Neural progenitor cell (in vitro differentiated cells): Measurements from ENCODE around the gene ZDHHC4. TPM values are rescaled to one million over a fixed set of nuclear protein-coding genes. Genes with fewer than 3 reads are reported as not detected.

Source experiments
- DNase-seq: peaks from one replicate; pipeline ENCODE4 v3.0.0-alpha.2; 2016; ENCODE audit warnings: low spot score
- H2AFZ ChIP-seq: fragments of 200-600 bp; sonication (generic); replicated peaks from 2 replicates; pipeline ENCODE4 v1.6.1; 2016; ENCODE audit warnings: antibody characterized with exemption
- H3F3A ChIP-seq: fragments of 200-600 bp; sonication (generic); 2 replicates; pipeline ENCODE4 v1.6.1; 2016; ENCODE audit warnings: antibody characterized with exemption, low read depth
- H3K27ac ChIP-seq: fragments of 200-600 bp; sonication (generic); 2 replicates; pipeline ENCODE4 v1.5.1; 2016; ENCODE audit warnings: mild to moderate bottlenecking
- H3K27me3 ChIP-seq: fragments of 200-600 bp; sonication (generic); 2 replicates; pipeline ENCODE4 v1.6.1; 2016; ENCODE audit warnings: mild to moderate bottlenecking, moderate library complexity
- H3K36me3 ChIP-seq: fragments of 200-600 bp; sonication (generic); 2 replicates; pipeline ENCODE4 v1.5.1; 2016
- H3K4me1 ChIP-seq: fragments of 200-600 bp; sonication (generic); 2 replicates; pipeline ENCODE4 v1.6.1; 2016; ENCODE audit warnings: mixed run types
- H3K4me2 ChIP-seq: fragments of 200-600 bp; sonication (generic); 2 replicates; pipeline ENCODE4 v1.6.1; 2016
- H3K4me3 ChIP-seq: fragments of 200-600 bp; sonication (generic); 2 replicates; pipeline ENCODE4 v1.5.1; 2016
- H3K79me2 ChIP-seq: fragments of 200-600 bp; sonication (generic); 2 replicates; pipeline ENCODE4 v1.6.1; 2016; ENCODE audit warnings: low read depth
- H3K9ac ChIP-seq: fragments of 200-600 bp; sonication (generic); 2 replicates; pipeline ENCODE4 v1.6.1; 2016
- H3K9me3 ChIP-seq: fragments of 200-600 bp; sonication (generic); 2 replicates; pipeline ENCODE4 v1.5.1; 2016; ENCODE audit warnings: low read depth
- H4K20me1 ChIP-seq: fragments of 200-600 bp; sonication (generic); 2 replicates; pipeline ENCODE4 v1.6.1; 2016; ENCODE audit warnings: low read depth
- H3K27ac Mint-ChIP-seq: 3 replicates; pipeline ENCODE4 v1.8.0; 2021; ENCODE audit warnings: mixed read lengths
- H3K27me3 Mint-ChIP-seq: 2 replicates; pipeline ENCODE4 v1.8.0; 2022; ENCODE audit warnings: low read depth, mild to moderate bottlenecking, inconsistent platforms, moderate library complexity, mixed read lengths; ENCODE audit not compliant: insufficient read depth
- H3K36me3 Mint-ChIP-seq: 3 replicates; pipeline ENCODE4 v1.8.0; 2021; ENCODE audit warnings: mixed read lengths
- H3K4me1 Mint-ChIP-seq: 3 replicates; pipeline ENCODE4 v1.8.0; 2021; ENCODE audit warnings: mixed read lengths
- H3K4me3 Mint-ChIP-seq: 3 replicates; pipeline ENCODE4 v1.8.0; 2021; ENCODE audit warnings: mild to moderate bottlenecking, moderate library complexity, mixed read lengths
- H3K9me3 Mint-ChIP-seq: 3 replicates; pipeline ENCODE4 v1.8.0; 2020; ENCODE audit warnings: mixed read lengths
- CTCF ChIP-seq: fragments of 200-600 bp; sonication (generic); IDR thresholded peaks from 2 replicates; pipeline ENCODE4 v1.5.1; 2017; ENCODE audit warnings: antibody characterized with exemption, mild to moderate bottlenecking
- EZH2 ChIP-seq: fragments of 200-600 bp; sonication (generic); IDR thresholded peaks from 2 replicates; pipeline ENCODE4 v1.6.1; 2017; ENCODE audit warnings: antibody characterized with exemption, mild to moderate bottlenecking, moderate library complexity
- EZH2phosphoT487 ChIP-seq: fragments of 200-600 bp; sonication (generic); IDR thresholded peaks from 2 replicates; pipeline ENCODE4 v1.6.1; 2017; ENCODE audit warnings: antibody characterized with exemption
- total RNA-seq: library from RNA; depleted of rRNA; stranded (reverse); fragments of >200 nt; gene quantifications from 2 replicates; pipeline ENCODE4 v1.2.3, GENCODE V29; 2015; ENCODE audit warnings: low replicate concordance

The ZDHHC4 gene
- total RNA-seq, 1 donor from 2014 or later, result 102 TPM

DNA sequence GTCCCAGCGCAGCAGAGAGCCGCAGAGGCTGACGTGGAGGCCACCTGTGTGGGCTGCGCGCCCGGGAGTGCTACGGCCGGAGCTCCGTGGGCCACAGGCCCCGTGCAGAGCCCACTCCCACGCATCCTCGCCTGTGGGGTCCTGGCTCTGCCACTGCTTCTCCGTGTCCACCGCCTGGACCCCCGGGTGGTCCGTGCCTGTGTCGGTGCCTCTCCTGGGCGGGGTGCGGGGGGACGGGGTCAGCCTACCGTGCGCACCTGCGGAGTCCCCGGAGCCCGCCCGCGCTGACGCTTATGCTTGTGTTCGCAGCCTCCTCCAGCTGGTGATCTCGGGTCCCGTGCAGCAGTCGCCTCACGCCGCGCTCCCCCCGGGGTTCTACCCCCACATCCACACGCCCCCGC is 30.4 kb downstream of the ZDHHC4 start:
- H3K36me3 Mint-ChIP-seq, result peaks cover 5% of the 10 kb centered on the region
- peaks cover under 1% of the 10 kb centered on the region for H3K27me3 Mint-ChIP-seq
- Histone ChIP-seq H3K4me1 (no peaks in the 10 kb centered on the region), H3K9ac (no peak overlapping the region), H3K79me2 (no peaks in the 10 kb centered on the region), H3F3A (no peaks in the 10 kb centered on the region), H3K4me2 (no peak overlapping the region), H2AFZ (no peak overlapping the region), H3K27ac (no peak overlapping the region), H4K20me1 (no peaks in the 10 kb centered on the region), H3K9me3 (no peaks in the 10 kb centered on the region), H3K36me3 (no peaks in the 10 kb centered on the region), H3K4me3 (no peak overlapping the region), H3K27me3 (no peaks in the 10 kb centered on the region)
- no peaks in the 10 kb centered on the region for H3K4me1 Mint-ChIP-seq
- H3K4me3 Mint-ChIP-seq, result no peak overlapping the region
- H3K9me3 Mint-ChIP-seq, result no peaks in the 10 kb centered on the region
- DNase-seq, result no peak
- no peak for TF ChIP-seq EZH2phosphoT487
- TF ChIP-seq EZH2, result no peak
- no peak for TF ChIP-seq CTCF
- no peak overlapping the region for H3K27ac Mint-ChIP-seq

DNA sequence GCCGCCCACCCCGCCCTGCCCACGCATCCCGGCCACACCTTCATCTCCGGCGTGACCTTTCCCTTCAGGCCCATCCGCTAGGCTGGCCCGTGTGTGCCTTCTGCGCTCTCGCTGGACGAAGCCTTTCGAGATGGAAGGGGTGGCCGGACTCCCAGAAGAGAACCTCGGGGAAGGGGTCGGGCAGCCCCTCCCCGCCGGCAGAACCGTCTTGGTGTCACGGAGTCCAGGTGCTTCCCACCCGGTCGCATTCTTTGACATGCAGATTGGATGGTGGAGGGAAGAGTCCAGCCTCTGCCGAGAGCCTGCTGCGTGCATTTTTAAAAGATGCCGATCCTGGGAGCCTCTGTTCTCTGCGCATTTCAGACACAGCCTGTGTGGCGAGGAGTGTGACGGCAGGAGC is 30.8 kb downstream of the ZDHHC4 start:
- Mint-ChIP-seq H3K4me1 (no peaks in the 10 kb centered on the region), H3K27ac (no peak overlapping the region), H3K9me3 (no peaks in the 10 kb centered on the region), H3K4me3 (no peak overlapping the region), H3K36me3 (peaks cover 5% of the 10 kb centered on the region), H3K27me3 (peaks cover 4% of the 10 kb centered on the region)
- no peaks in the 10 kb centered on the region for H3K4me1 ChIP-seq
- no peaks in the 10 kb centered on the region for H3F3A ChIP-seq
- no peak overlapping the region for H3K4me3 ChIP-seq
- no peak for TF ChIP-seq CTCF
- H3K4me2 ChIP-seq, result no peak overlapping the region
- no peaks in the 10 kb centered on the region for H3K36me3 ChIP-seq
- H4K20me1 ChIP-seq, result no peaks in the 10 kb centered on the region
- H3K27ac ChIP-seq, result no peak overlapping the region
- no peak for DNase-seq
- H3K79me2 ChIP-seq, result no peaks in the 10 kb centered on the region
- no peaks in the 10 kb centered on the region for H3K27me3 ChIP-seq
- no peak overlapping the region for H3K9ac ChIP-seq
- no peak overlapping the region for H2AFZ ChIP-seq
- H3K9me3 ChIP-seq, result no peaks in the 10 kb centered on the region

DNA sequence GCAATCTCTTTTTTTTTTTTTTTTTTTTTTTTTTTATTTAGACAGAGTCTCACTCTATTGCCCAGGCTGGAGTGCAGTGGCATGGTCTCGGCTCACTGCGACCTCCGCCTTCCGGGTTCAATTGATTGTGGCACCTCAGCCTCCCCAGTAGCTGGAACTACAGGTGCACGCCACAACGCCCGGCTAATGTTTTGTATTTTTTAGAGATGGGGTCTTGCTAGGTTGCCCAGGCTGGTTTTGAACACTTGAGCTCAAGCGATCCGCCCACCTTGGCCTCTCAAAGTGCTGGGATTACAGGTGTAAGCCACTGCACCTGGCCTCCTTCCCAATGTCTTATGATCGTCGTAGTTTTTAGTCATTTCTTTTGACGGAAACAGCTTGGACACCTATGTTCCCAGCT is 31.5 kb downstream of the ZDHHC4 start:
- H3K4me1 Mint-ChIP-seq, result no peaks in the 10 kb centered on the region
- H3K4me1 ChIP-seq, result no peaks in the 10 kb centered on the region
- H2AFZ ChIP-seq, result no peak overlapping the region
- no peak overlapping the region for H3K4me2 ChIP-seq
- no peaks in the 10 kb centered on the region for H3K36me3 ChIP-seq
- H4K20me1 ChIP-seq, result no peaks in the 10 kb centered on the region
- H3K27me3 Mint-ChIP-seq, result peaks cover 8% of the 10 kb centered on the region
- no peak for TF ChIP-seq EZH2
- TF ChIP-seq EZH2phosphoT487, result no peak
- TF ChIP-seq CTCF, result no peak
- H3F3A ChIP-seq, result peaks cover 4% of the 10 kb centered on the region
- H3K9me3 ChIP-seq, result no peaks in the 10 kb centered on the region
- no peak overlapping the region for H3K9ac ChIP-seq
- peaks cover 5% of the 10 kb centered on the region for H3K36me3 Mint-ChIP-seq
- H3K79me2 ChIP-seq, result no peaks in the 10 kb centered on the region
- H3K27ac ChIP-seq, result no peak overlapping the region
- DNase-seq, result no peak
- no peaks in the 10 kb centered on the region for H3K9me3 Mint-ChIP-seq
- no peak overlapping the region for H3K27ac Mint-ChIP-seq
- no peak overlapping the region for H3K4me3 Mint-ChIP-seq
- no peak overlapping the region for H3K4me3 ChIP-seq
- H3K27me3 ChIP-seq, result no peaks in the 10 kb centered on the region

- H3K79me2 ChIP-seq, result no peaks in the 10 kb centered on the region
- H3K27ac ChIP-seq, result no peak overlapping the region
- no peak overlapping the region for H3K4me3 ChIP-seq
- H3K4me2 ChIP-seq, result no peak overlapping the region
- Mint-ChIP-seq H3K36me3 (peaks cover 4% of the 10 kb centered on the region), H3K27me3 (peaks cover 9% of the 10 kb centered on the region), H3K9me3 (no peaks in the 10 kb centered on the region), H3K4me1 (peaks cover 9% of the 10 kb centered on the region), H3K4me3 (no peak overlapping the region), H3K27ac (no peak overlapping the region)
- H3K27me3 ChIP-seq, result no peaks in the 10 kb centered on the region
- peaks cover 19% of the 10 kb centered on the region for H3F3A ChIP-seq
- H3K9me3 ChIP-seq, result no peaks in the 10 kb centered on the region
- H2AFZ ChIP-seq, result no peak overlapping the region
- H3K9ac ChIP-seq, result no peak overlapping the region
- no peaks in the 10 kb centered on the region for H4K20me1 ChIP-seq
- peaks cover 8% of the 10 kb centered on the region for H3K4me1 ChIP-seq
- TF ChIP-seq CTCF, result no peak
- no peak for TF ChIP-seq EZH2phosphoT487
- TF ChIP-seq EZH2, result no peak
- no peaks in the 10 kb centered on the region for H3K36me3 ChIP-seq
- DNase-seq, result no peak
These were observed 35.6 kb downstream of the ZDHHC4 start for GRCh38 chr7:6612819-6613218.
